NCI-H2171 treated with DMSO at 0.1 percent for 48 hours (cell line): ENCODE results near the gene CAMK1.
A peak's percentile ranks its signal among the peaks of the same experiment; 100 is the strongest.

Experiments
- DNase-seq: peaks from one replicate; lab custom pipeline; 2025; lab: John Stamatoyannopoulos, UW

The CAMK1 gene

DNA sequence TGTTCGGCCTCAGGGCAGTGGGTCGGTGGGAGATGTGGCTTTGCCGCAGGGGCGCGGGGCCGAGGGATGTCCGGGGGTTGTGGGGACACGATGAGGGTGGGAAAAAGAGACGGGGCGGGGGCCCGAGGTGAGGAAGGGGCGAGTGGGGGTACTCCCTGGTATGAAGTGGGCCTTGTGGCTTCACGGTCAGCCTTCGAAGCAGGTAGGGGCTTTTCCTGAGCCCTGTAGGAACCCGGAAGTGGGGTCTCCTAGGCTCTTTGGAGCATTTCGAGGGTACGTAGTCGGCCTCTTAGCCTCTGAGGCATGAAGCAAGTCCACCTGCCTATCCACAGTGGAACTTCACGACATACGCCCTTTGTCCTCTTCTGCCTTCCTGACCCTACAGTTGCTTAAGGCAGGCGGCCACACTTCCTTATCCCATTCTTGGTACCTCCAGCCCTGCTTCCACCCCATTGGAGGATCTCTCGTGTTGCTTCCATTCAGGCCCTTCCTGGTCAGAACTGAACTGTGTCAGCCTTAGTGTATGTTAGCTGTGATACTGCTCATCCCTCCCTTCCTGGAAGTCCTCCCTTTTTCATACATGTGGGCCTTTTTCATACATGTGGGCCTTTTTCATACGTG is 23.5 kb upstream of the CAMK1 start:
- no peak for DNase-seq

DNA sequence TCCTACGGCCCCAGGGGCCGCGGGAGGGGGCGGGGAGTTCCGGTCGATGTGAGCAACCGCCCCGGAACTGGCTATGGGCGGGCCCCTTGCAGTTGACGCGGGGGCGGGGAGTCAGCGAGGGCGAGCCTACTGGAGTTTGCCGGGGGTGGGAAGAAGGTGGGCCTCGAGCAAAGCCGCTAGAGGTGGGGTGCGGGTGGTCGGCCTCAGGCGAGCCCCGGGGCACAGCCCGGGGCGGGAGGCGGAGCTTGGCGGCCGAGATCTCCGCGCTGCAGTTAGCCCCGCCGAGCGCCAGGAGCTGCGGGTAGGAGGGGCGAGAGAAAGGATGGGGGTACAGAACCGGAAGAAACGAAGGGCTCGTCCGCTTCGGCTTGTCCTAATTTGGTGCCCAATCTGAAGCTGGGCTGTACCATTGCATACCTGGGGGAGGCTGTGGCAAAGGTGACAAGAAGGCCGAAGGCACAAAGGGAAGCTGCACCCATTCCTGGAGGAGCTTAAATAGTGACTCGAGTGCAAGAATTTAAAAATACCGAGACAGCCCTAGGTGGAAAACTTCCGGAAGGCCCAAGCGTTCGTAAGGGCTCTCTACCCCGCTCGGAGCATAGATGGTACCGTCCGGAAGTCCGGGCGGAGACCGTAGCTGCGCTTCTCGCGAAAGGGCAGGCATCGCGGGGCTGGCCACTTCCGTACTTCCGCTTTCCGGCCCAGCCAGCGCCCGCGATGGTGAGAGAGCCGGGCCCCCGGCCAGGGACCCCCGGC is 22.8 kb upstream of the CAMK1 start, which contains the start of the genes ARPC4 and TADA3:
ARPC4 (plus strand) TSS at position 678 of the 756 bp plus-strand sequence; CDS start at position 718, 40 bp downstream.
TADA3 (minus strand) TSS at position 69 of the 756 bp plus-strand sequence. CDS start 1,007 bp downstream, outside the sequence.
- DNase-seq: peak; percentile 89

DNA sequence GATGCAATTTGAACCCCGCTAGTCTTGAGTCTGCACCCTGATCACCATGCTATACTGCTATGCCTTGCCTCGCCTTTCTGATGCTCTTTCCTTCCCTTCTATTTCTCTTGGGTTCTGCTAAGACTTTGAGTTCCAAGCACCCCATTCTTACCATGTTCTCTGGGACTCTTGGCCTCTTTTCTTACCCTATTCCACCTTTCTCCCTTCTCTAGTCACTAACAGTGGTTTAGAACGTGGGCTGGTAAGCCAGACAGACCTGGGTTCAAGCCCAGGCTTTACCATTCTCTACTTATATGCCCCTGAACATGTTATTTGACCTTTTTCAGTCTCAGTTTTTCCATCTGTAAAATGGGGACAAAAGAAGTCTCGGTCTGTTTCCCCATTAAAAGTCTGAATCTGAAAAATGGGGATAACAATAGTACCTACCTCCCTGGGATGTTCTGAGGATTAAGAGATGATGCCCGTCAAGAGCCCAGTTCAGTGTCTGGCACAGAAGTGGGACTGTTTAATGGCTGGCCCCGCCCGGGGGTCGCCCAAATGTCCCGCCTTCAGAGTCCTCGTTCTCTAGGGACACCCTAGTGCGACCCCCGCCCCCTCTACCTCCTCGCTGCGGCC is 22.1 kb upstream of the CAMK1 start:
- DNase-seq: no peak

DNA sequence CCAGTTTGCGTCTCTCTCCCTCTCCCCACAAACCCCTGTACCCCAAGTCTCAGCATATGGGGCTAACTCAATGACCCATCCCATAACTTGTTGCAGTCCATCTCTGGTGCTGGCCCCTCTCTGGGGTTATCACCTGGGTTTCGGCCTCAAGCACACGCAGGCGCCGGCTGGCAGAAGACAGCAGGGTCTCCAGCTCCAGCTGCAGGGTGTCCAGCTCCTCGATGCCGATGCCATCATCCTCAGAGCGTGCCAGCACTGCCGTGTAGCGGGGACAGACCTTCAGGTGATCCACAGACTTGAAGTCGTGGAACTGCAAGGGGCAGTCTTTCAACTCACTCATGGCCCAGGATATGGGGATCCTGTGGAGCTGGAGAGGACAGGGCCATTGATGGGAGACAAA is 21.4 kb upstream of the CAMK1 start:
- DNase-seq: no peak

DNA sequence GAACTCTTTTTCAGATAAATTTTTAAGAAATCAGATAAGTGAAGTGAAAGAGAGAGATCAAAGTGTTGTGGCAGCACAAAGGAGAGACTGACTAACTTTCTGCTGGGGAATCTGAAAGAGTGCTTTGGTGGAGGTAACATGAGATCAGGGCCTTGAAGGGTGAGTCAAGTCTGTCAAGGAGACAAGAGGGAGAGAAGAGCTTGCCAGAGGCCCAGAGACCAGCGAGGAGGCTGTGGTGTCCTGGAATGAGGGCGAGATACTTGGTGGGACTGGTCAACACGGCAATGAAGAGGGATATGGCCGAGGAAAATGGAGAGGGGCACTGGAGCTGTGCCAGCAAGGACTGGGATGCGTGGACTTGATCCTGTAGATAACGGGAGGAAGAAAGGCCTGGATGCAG is 18.0 kb upstream of the CAMK1 start:
- DNase-seq: no peak

DNA sequence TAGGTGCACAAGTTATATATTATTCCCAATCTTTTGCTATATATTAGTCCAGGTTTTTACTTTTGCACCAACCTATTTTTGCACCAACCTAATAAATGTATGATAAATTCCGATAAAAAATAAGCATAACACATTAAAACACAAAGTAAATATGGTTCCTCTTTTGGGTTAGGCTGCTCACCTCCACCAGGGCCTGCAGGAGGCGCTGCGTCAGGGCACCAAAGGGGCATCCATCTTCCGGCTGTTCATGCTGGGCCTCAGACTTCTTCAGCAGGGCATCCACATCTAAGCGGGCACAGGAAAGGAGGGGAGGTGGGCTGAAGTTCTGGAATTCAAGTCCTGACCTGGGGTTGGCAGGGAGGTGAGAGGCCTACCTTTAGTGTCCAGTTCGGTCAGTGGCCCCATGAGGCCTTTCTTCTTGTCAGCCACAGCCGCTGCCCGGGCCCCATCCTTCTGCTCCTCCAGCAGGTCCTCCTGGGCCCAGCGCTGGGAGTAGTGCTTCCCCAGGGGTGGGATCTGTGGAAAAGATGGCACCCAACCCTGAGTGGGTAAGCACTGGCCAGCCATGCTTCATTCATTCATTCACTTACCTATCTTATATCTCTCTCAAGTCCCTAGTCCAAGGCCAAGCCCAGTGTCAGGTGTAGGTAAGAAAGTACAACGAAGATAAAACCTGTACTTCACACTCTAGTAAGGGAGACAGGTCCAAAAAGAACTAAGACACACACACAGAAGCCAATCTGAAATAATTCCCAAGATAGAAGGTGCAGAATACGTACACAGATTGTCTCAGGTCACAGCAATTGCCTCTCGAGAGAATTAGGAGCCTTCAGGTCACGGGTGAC is 17.3 kb upstream of the CAMK1 start:
- DNase-seq: no peak

DNA sequence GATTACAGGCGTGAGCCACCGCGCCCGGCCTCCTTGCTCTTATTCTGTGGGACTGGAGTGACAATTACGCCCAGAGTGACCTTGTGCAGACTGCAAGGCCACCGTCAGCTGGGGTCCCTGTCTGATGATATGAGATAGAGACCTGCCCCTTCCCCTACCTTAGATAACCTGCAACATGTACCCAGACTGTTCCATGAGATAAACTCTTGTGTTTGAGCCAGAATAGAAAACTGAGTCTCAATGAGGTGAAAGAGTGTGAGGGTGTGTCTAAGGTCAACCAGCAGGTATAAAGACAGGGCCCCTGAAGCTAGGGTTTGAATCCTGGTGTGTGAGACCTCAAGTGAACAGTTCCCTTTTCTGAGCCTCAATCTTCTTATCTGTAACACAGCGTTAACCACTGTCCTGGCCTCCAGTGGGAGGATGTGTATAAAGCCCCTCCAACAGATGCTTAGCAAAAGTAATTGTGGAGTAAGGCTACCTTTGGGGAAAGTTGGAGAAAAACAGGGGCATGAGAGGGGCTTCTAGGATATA is 16.5 kb upstream of the CAMK1 start:
- no peak for DNase-seq

DNA sequence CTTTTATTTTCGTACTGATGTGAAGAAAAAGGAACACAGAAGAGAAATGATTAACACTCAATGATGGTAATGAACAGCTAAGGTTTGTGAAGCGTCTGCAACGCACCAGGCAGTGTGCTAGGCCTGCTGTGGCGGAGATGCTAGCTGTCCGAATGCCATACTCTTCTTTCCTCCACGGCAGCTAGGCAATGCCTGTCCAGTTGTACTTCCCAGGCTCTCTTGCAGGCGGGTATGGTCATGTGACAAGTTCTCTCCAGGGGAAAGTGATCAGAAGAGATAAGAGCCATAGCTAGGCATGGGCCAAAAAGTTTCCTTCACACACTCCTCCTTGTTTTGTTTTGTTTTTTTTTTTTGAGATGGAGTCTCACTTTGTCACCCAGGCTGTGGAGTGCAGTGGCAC is 15.9 kb upstream of the CAMK1 start:
- no peak for DNase-seq

DNA sequence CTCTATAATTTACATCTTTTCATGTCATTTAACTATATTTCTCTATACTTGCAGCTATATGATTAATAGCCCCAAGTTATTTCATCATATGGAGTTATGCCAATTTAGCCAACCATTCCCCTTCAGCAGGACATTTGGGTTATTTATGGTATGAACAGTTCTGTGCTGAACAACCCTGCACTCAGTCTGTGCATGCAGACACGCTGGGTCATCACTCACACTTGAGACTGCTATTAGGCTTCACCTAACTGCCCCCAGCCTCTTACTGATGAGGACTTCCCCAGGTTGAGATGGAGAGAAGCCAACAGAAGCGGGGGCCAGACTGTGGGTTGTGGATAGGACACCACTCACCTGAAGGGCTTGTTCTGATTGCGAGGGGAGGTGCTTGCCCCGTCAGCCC is 15.2 kb upstream of the CAMK1 start:
- no peak for DNase-seq

DNA sequence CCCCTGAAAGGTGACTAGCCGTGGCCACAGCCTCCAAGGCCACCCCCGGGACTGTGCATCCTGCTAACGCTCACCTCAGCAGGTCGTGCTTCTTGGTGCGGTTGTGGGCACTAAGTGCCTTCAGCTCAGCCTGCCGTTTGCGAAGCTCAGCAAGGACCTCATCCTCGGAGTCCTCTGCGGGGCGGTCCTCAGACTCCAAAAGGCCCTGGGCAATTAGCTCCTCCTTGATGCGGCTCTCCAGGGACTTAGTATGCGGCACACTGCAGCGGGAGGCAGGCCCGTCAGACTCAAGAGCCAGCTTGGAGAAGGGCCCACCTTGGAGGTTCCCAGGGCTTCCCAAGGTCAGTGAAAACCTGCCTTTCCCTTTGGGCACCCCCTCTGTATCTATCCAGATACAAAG is 14.2 kb upstream of the CAMK1 start:
- DNase-seq: no peak

DNA sequence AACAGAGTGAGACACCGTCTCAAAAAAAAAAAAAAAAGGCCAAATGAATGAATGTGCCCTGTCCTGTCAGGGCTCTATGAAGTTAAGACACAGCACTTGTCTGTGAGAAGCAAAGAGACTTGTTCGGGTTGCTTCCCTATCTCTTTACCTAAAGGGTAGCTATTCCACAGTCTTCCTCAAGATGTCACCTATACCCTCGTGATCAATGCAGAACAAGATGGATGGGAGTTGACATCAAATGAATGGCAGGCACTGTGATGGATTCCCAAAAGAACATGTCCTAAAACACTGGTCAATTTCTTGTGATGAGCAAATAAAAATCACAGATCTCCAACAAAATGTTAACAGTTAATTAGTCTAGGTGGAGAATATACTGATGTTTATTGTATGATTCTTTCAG is 13.0 kb upstream of the CAMK1 start:
- peak; percentile 39 for DNase-seq

DNA sequence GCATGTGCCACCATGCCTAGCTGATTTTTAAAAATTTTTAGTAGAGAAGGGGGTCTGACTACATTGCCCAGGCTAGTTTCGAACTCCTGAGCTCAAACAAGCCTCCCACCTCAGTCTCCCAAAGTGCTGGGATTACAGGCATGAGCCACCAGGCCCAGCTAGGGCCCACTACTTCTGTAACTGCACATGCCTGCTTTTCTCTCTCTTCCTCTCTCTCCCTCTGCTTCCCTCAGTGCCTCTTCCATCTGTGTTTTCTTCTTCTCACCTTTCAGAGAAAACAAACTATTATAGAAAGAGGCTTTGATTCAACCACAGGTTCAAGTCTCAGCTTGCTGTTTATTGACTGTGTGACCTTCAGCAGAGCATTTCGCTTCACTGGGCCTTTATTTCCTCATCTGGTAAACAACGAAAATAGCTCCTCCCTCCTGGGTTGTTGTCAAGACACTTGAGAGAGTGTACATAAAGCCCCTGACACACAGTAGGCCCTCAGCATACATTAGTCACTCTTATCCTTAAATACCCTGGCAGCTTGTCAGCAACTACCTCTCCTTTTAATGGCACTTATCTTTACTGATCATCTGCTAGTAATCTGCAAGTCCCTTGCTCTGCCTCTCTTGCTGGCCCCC is 12.3 kb upstream of the CAMK1 start:
- DNase-seq: peak; percentile 85

DNA sequence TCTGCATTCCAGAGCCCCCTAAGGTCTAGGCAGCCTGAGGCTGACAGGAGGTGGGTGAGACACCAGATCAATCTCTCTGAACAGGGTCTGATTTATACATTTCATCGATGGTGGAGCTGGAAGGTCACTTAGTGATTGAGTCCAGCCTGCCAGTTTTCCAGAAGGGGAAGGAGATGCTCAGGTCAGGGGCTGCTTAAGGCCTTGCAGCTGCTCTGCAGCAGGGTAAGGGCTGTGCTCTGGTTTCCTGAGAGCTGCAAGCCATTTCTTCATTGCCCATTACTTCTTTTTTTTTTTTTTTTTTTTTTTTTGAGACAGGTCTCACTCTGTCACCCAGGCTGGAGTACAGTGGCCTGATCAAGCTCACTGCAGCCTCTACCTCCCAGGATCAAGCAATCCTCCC is 11.8 kb upstream of the CAMK1 start:
- no peak for DNase-seq

DNA sequence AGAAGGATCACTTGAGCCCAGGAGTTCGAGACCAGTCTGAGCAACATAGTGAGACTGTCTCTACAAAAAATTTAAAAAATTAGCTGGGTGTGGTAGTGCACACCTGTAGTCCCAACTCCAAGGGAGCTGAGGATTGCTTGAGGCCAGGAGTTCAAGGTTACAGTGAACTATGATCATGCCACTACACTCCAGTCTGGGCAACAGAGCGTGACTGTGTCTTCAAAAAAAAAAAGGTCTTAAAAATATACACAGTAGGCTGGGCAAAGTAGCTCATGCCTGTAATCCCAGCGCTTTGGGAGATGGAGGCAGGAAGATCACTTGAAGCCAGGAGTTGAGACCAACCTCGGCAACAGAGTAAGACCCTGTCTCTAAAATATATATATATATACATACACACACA is 11.2 kb upstream of the CAMK1 start:
- DNase-seq: no peak

DNA sequence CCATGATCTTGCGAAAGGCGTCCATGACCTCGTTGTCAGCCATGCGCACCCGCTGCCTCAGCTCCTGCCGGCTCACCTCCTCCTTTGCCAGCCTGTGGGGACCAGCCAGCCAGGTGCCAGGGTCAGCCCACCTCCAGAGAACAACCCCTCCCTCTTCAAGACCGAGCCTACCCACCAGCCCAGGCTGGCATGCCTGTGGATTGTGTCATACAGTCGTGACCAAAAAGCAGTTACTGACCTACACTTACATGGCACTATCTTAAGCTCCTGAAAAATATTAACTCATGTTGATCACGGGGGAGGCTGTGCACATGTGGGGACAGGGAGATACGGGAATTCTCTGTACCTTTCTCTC is 10.7 kb upstream of the CAMK1 start:
- DNase-seq: no peak

DNA sequence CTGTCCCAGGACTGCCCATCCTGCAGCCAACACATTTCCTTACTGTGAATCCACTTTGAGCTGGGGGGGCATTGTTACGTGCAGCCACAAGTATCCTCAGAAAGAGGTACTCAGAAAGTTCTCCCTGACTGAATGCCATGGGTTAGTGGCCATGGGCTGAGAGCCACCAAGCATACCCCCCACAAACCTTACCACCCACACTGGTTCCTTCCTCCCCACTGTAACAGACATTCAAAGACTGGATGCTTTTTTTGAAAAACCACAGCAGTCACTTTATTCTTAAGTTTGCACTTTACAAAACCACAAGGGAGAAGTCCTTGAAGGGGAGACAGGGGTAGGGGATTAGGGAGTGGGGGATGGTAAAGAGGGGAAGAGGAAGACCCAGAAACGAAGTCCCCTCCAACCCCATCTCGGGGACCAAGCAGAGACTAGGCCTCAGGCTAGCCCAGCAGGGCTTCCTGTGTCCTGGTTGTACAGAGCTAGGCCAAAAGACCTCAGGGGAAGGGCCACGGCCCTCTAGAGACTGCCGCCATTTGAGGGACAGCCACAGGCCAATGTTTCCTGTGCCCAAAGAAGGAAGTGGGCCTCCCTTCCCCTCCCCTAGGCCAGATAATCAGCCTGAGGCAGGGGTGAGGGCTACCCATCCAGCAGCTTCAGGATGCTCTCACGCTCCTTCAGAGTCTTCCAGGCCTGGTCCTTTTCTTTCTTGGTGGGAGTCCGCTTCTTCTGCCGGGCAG is 10.1 kb upstream of the CAMK1 start:
- DNase-seq: no peak

DNA sequence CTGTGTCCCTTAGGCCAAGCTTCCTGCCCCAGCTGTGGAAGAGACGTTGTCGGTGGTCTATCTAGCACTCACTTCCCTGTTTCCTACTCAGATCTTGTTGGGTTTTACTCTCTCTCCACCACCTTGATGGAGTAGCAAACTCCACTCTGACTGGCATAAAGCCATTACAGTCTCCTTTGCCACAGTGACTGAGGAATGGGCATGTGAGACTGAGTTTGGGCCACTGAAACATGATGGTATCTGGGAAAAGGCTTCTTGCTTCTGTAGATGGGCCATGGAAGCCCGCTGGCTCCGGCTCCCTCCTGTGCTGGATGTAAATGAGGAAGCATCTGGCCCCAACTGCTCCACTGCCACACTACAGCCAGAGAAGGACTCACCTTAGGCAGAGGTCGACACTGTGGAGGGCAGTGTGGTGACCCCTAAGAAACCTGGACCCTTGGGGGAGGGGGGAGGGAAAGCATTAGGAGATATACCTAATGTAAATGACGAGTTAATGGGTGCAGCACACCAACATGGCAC is 9.4 kb upstream of the CAMK1 start:
- DNase-seq: no peak

DNA sequence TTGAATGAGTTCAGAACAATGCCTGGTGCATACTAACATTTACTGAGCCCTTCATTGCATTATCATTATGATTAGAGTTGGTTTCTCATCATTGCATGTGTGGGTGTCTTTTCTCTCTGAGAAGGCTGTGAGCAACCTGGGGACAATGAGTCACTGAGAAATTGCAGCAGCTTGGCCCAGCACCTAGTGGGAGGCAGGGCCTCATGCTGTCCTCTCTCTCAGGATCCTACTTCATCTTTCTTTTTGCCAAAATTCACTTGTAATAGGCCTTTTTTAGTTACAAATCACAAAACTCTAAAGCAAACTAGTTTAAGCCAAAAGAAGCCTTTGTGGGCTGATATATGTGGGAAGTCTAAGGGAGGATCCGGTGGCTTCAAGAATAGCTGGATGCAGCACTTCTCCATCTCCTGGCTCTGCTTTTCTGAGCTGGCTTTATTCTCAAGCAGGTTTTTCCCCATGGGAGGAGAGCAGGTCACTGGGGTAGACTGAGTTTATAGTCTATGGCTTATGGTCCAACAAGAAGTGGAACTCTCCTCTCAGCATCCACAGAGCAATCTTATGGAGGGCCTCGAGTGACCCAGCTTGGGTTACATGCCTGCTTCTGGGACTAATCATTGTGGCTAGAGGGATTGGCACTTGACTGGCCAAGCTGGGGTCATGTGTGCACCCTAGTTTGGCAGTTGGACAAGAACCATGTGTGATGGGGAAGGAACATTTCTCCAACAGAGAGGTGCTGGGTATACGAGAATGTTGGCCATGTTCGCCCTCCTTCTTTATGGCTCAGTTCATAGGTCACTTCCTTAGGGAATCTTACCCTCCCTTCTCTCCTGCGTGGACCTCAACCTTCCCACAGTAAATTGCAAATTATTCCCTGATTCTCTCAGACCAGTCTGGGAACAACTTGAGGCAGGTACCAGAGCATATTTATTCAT is 8.7 kb upstream of the CAMK1 start:
- no peak for DNase-seq

DNA sequence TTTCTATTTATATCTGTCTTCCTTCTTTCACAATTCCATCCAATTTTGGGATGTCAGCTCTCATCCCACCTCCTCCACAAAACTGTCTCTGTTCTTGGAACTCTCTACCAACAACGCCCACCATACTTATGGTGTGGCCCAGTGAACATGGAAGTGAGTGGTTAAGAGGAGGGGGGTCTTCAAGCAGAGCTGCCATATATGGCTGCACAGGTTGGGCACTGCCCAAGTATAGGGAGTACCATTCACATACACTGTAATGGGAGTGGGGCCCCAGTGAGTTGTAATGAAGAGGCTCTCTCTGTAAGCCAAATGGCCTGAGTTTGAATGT is 7.9 kb upstream of the CAMK1 start:
- DNase-seq: no peak
